WTC11 (cell line): ENCODE results near the gene MIB1. TPM values are rescaled to one million over a fixed set of nuclear protein-coding genes. Genes with fewer than 3 reads are reported as not detected.

Experiments used
- ATAC-seq: fragments of 200-7000 bp; cut with Tn5 transposase; 2 replicates; pipeline ENCODE4 v1.10.0; 2021; ENCODE audit warnings: mild to moderate bottlenecking, moderate library complexity
- CTCF ChIA-PET: fragments of 300-600 bp; sonication (Branson Sonifier 250); formaldehyde crosslinking; loops from one replicate; lab custom pipeline; 2021; ENCODE audit warnings: antibody characterized with exemption; lab: Charles Lee
- POLR2A ChIA-PET: fragments of 350-600 bp; sonication (Branson Sonifier 250); formaldehyde crosslinking; loops from one replicate; lab custom pipeline; 2021; ENCODE audit warnings: antibody characterized with exemption; lab: Charles Lee
- DNase-seq: peaks from one replicate; pipeline ENCODE4 v3.0.0; 2021; ENCODE audit warnings: low spot score
- H3K27ac Mint-ChIP-seq: 2 replicates; pipeline ENCODE4 v1.8.0; 2021; ENCODE audit warnings: mixed read lengths
- H3K27me3 Mint-ChIP-seq: 2 replicates; pipeline ENCODE4 v1.8.0; 2021; ENCODE audit warnings: low read depth, mild to moderate bottlenecking, moderate library complexity, mixed read lengths
- H3K36me3 Mint-ChIP-seq: 2 replicates; pipeline ENCODE4 v1.8.0; 2021; ENCODE audit warnings: mixed read lengths
- H3K4me1 Mint-ChIP-seq: 2 replicates; pipeline ENCODE4 v1.8.0; 2022; ENCODE audit warnings: mixed read lengths
- H3K4me3 Mint-ChIP-seq: 2 replicates; pipeline ENCODE4 v1.8.0; 2021; ENCODE audit warnings: mild to moderate bottlenecking, moderate library complexity, mixed read lengths
- H3K9me3 Mint-ChIP-seq: 2 replicates; pipeline ENCODE4 v1.8.0; 2021; ENCODE audit warnings: mixed read lengths
- ATF1 ChIP-seq: sonication (generic); formaldehyde crosslinking; IDR thresholded peaks from 2 replicates; pipeline ENCODE4 v1.8.1; 2023; ENCODE audit warnings: mild to moderate bottlenecking, moderate library complexity, missing genetic modification reagents
- CBFB ChIP-seq: sonication (generic); formaldehyde crosslinking; IDR thresholded peaks from 2 replicates; pipeline ENCODE4 v1.8.1; 2022; ENCODE audit warnings: mild to moderate bottlenecking, low read depth, missing genetic modification reagents
- CDX4 ChIP-seq: fragments of 250-450 bp; sonication (Bioruptor Pico); IDR thresholded peaks from 2 replicates; pipeline ENCODE4 v1.9.0; 2021; ENCODE audit warnings: moderate library complexity, mild to moderate bottlenecking, inconsistent platforms, borderline replicate concordance
- ELF4 ChIP-seq: sonication (generic); formaldehyde crosslinking; IDR thresholded peaks from 2 replicates; pipeline ENCODE4 v1.8.1; 2022; ENCODE audit warnings: low read depth, mild to moderate bottlenecking, moderate library complexity, missing genetic modification reagents
- EMX1 ChIP-seq: fragments of 250-450 bp; sonication (Bioruptor Pico); IDR thresholded peaks from 2 replicates; pipeline ENCODE4 v1.8.0; 2021; ENCODE audit warnings: mild to moderate bottlenecking
- ESRRA ChIP-seq: sonication (generic); formaldehyde crosslinking; IDR thresholded peaks from 2 replicates; pipeline ENCODE4 v1.8.1; 2022; ENCODE audit warnings: mild to moderate bottlenecking, missing genetic modification reagents, borderline replicate concordance
- FOXK1 ChIP-seq: sonication (generic); formaldehyde crosslinking; IDR thresholded peaks from 2 replicates; pipeline ENCODE4 v1.8.0; 2022; ENCODE audit warnings: mild to moderate bottlenecking, moderate library complexity, missing genetic modification reagents
- FOXP4 ChIP-seq: sonication (generic); formaldehyde crosslinking; IDR thresholded peaks from 2 replicates; pipeline ENCODE4 v1.8.0; 2022; ENCODE audit warnings: mild to moderate bottlenecking, missing genetic modification reagents
- GABPB1 ChIP-seq: sonication (generic); formaldehyde crosslinking; IDR thresholded peaks from 2 replicates; pipeline ENCODE4 v1.8.1; 2023; ENCODE audit warnings: mild to moderate bottlenecking, missing genetic modification reagents
- JAZF1 ChIP-seq: fragments of 250-450 bp; sonication (Bioruptor Pico); IDR thresholded peaks from 2 replicates; pipeline ENCODE4 v1.9.0; 2021; ENCODE audit warnings: moderate library complexity, mild to moderate bottlenecking, inconsistent platforms
- KAT7 ChIP-seq: sonication (generic); formaldehyde crosslinking; IDR thresholded peaks from 2 replicates; pipeline ENCODE4 v1.8.1; 2023; ENCODE audit warnings: missing genetic modification reagents, mild to moderate bottlenecking, borderline replicate concordance
- MLX ChIP-seq: sonication (generic); formaldehyde crosslinking; IDR thresholded peaks from 2 replicates; pipeline ENCODE4 v1.8.1; 2023; ENCODE audit warnings: mild to moderate bottlenecking, missing genetic modification reagents, moderate library complexity
- NFATC4 ChIP-seq: fragments of 250-450 bp; sonication (Bioruptor Pico); IDR thresholded peaks from 2 replicates; pipeline ENCODE4 v1.9.0; 2021; ENCODE audit warnings: mild to moderate bottlenecking
- NR1H2 ChIP-seq: sonication (generic); formaldehyde crosslinking; IDR thresholded peaks from 2 replicates; pipeline ENCODE4 v1.9.0; 2021; ENCODE audit warnings: mild to moderate bottlenecking, moderate library complexity, missing genetic modification reagents
- OVOL2 ChIP-seq: fragments of 250-450 bp; sonication (Bioruptor Pico); IDR thresholded peaks from 2 replicates; pipeline ENCODE4 v1.9.0; 2021; ENCODE audit warnings: mild to moderate bottlenecking, borderline replicate concordance
- PRRX2 ChIP-seq: fragments of 250-450 bp; sonication (Bioruptor Pico); IDR thresholded peaks from 2 replicates; pipeline ENCODE4 v1.8.0; 2021; ENCODE audit warnings: mild to moderate bottlenecking
- SMAD3 ChIP-seq: sonication (generic); formaldehyde crosslinking; IDR thresholded peaks from 2 replicates; pipeline ENCODE4 v1.8.0; 2022; ENCODE audit warnings: missing genetic modification reagents, mild to moderate bottlenecking, borderline replicate concordance
- SMAD4 ChIP-seq: sonication (generic); formaldehyde crosslinking; IDR thresholded peaks from 2 replicates; pipeline ENCODE4 v1.8.0; 2022; ENCODE audit warnings: mild to moderate bottlenecking, missing genetic modification reagents
- SOX15 ChIP-seq: fragments of 250-450 bp; sonication (Bioruptor Pico); IDR thresholded peaks from 2 replicates; pipeline ENCODE4 v1.9.0; 2021; ENCODE audit warnings: mild to moderate bottlenecking
- USF1 ChIP-seq: sonication (generic); formaldehyde crosslinking; IDR thresholded peaks from 2 replicates; pipeline ENCODE4 v1.8.0; 2022; ENCODE audit warnings: mild to moderate bottlenecking, missing genetic modification reagents
- ZMAT4 ChIP-seq: fragments of 250-450 bp; sonication (Bioruptor Pico); IDR thresholded peaks from 2 replicates; pipeline ENCODE4 v1.9.0; 2021; ENCODE audit warnings: mild to moderate bottlenecking
- ZNF416 ChIP-seq: fragments of 250-450 bp; sonication (Bioruptor Pico); IDR thresholded peaks from 2 replicates; pipeline ENCODE4 v1.9.0; 2021; ENCODE audit warnings: mild to moderate bottlenecking, inconsistent platforms
- ZNF423 ChIP-seq: fragments of 250-450 bp; sonication (Bioruptor Pico); IDR thresholded peaks from 2 replicates; pipeline ENCODE4 v2.1.2; 2022; ENCODE audit warnings: mild to moderate bottlenecking, moderate library complexity
- total RNA-seq: library from RNA; stranded (reverse); gene quantifications from 3 replicates; pipeline ENCODE4 v1.2.3, GENCODE V29; 2021
- TF ChIP-seq, protein P1 (sequence below): sonication (generic); formaldehyde crosslinking; IDR thresholded peaks from 2 replicates; pipeline ENCODE4 v1.8.1; 2023; ENCODE audit warnings: mild to moderate bottlenecking, moderate library complexity, missing genetic modification reagents

The MIB1 gene
- total RNA-seq, 1 experiment from 2014 or later, result 63.9 TPM

DNA sequence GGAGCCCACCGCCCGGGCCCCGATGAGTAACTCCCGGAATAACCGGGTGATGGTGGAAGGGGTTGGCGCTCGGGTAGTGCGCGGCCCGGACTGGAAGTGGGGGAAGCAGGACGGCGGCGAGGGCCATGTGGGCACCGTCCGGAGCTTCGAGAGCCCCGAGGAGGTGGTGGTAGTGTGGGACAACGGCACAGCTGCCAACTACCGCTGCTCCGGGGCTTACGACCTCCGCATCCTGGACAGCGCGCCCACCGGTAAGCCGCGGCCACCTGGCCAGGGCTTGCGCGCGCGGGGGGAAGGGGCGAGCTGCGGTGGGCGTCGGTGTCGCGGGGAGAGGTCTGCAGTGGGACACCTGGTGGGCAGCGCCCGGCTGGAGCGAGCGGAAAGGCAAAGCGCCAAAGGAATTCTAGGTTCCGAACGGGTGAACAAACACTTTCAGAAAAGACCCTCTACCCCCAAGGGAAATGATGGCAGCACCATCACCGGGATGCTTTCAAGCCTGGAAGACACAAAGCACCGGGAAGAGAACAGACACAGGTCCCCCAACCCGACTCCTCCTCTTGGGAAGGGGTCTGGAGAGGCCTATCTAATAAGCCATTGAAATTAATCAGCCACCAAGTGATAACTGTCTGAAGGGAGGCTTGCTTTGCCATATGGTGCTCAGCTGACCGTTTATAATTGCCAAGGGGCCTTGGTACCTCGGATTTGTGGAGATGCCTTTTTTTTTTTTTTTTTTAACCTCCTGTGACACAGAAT lies 1.1 kb downstream of the MIB1 start:
- TF ChIP-seq ZNF416 (CRISPR knock-in tag) (no peak), KAT7 (CRISPR knock-in tag) (0 out of 2 replicates have a peak, but pooled peaks have one; percentile 60), FOXK1 (CRISPR knock-in tag) (peak; percentile 48; the same call in 1 of the 2 replicates), PRRX2 (CRISPR knock-in tag) (no peak), ATF1 (CRISPR knock-in tag) (0 out of 2 replicates have a peak, but pooled peaks have one; percentile 20), FOXP4 (CRISPR knock-in tag) (peak; percentile 38; the same call in 1 of the 2 replicates), ESRRA (CRISPR knock-in tag) (0 out of 2 replicates have a peak, but pooled peaks have one; percentile 23)
- Mint-ChIP-seq H3K4me3 (peak overlapping the region; percentile 82), H3K36me3 (peaks cover 5% of the 10 kb centered on the region), H3K27ac (peak overlapping the region; percentile 33; the same call in 1 of the 2 replicates), H3K4me1 (peaks cover 48% of the 10 kb centered on the region), H3K9me3 (peaks cover 6% of the 10 kb centered on the region), H3K27me3 (peaks cover 1% of the 10 kb centered on the region)
- ChIA-PET CTCF (interaction anchor here (1.4 to 3.8 kb wide), 2 partner anchors 37 to 141 kb away, joined by 10 to 17 read pairs; partner anchors contain the start of genes ABHD3 and ESCO1), POLR2A (interaction anchor here (0.7 to 1.8 kb wide), 2 partner anchors 141 to 142 kb away, joined by 4 to 16 read pairs; partner anchors contain the start of gene ESCO1)
- ATAC-seq (0 out of 2 replicates have a peak, but pooled peaks have one; percentile 1), DNase-seq (peak; percentile 35)

DNA sequence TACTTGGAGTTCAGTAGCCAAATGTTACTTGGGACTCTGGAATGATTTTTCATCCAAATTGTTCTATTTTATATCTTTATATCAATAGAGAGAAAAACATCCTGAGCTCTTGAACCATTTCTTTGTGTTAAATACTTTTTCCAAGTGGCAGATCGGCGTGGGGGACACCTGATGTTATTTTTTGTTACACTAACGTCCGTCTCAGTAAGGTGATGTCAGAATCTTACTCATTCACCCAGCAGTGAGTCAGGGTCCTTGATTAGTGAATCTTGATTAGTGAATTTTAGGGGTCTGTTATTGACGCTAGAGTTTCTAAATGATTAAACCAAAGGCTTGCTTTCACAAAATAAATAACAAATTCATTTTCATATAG lies 1.7 kb downstream of the MIB1 start:
- ChIA-PET CTCF (interaction anchor here (1.4 to 3.8 kb wide), 2 partner anchors 38 to 142 kb away, joined by 10 to 17 read pairs; partner anchors contain the start of genes ABHD3 and ESCO1), POLR2A (interaction anchor here (0.7 kb wide), 1 partner anchor 141 kb away, joined by 4 read pairs; no protein-coding TSS in a partner anchor)
- Mint-ChIP-seq H3K27ac (no peak overlapping the region), H3K36me3 (0 out of 2 replicates have a peak, but pooled peaks cover 4% of the 10 kb centered on the region), H3K4me3 (peak overlapping the region; percentile 82), H3K9me3 (peaks cover 3% of the 10 kb centered on the region; the same call in 1 of the 2 replicates), H3K4me1 (peaks cover 54% of the 10 kb centered on the region), H3K27me3 (no peaks in the 10 kb centered on the region; the same call in none of the 2 replicates)
- DNase-seq, result no peak
- TF ChIP-seq ELF4 (CRISPR knock-in tag), result no peak
- no peak for TF ChIP-seq CDX4
- no peak for TF ChIP-seq ZNF423 (CRISPR knock-in tag)
- no peak for TF ChIP-seq OVOL2
- no peak for TF ChIP-seq ZMAT4 (CRISPR knock-in tag)
- no peak for TF ChIP-seq JAZF1 (CRISPR knock-in tag)
- no peak for TF ChIP-seq NR1H2 (CRISPR knock-in tag)
- ATAC-seq, result no peak

- CTCF ChIA-PET, result interaction anchor here (3.8 kb wide), 1 partner anchor 39 kb away, joined by 17 read pairs; the partner anchor contains the start of gene ABHD3
- H3K9me3 Mint-ChIP-seq, result no peaks in the 10 kb centered on the region
- H3K4me3 Mint-ChIP-seq, result peak overlapping the region; percentile 82
- no peak for ATAC-seq
- peaks cover 61% of the 10 kb centered on the region for H3K4me1 Mint-ChIP-seq
- H3K27me3 Mint-ChIP-seq, result no peaks in the 10 kb centered on the region; the same call in 1 of the 2 replicates
- POLR2A ChIA-PET, result no interaction called here
- peak overlapping the region; percentile 57 for H3K27ac Mint-ChIP-seq
- DNase-seq, result no peak
- H3K36me3 Mint-ChIP-seq, result no peaks in the 10 kb centered on the region
- no peak for TF ChIP-seq SMAD3 (CRISPR knock-in tag)
- TF ChIP-seq GABPB1 (CRISPR knock-in tag), result no peak
- TF ChIP-seq, protein P1, sequence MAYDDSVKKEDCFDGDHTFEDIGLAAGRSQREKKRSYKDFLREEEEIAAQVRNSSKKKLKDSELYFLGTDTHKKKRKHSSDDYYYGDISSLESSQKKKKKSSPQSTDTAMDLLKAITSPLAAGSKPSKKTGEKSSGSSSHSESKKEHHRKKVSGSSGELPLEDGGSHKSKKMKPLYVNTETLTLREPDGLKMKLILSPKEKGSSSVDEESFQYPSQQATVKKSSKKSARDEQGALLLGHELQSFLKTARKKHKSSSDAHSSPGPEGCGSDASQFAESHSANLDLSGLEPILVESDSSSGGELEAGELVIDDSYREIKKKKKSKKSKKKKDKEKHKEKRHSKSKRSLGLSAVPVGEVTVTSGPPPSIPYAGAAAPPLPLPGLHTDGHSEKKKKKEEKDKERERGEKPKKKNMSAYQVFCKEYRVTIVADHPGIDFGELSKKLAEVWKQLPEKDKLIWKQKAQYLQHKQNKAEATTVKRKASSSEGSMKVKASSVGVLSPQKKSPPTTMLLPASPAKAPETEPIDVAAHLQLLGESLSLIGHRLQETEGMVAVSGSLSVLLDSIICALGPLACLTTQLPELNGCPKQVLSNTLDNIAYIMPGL (CRISPR knock-in tag), result no peak
- TF ChIP-seq SOX15 (CRISPR knock-in tag), result no peak
- TF ChIP-seq MLX (CRISPR knock-in tag), result no peak
- no peak for TF ChIP-seq CBFB (CRISPR knock-in tag)
- TF ChIP-seq NFATC4, result no peak
- no peak for TF ChIP-seq EMX1 (CRISPR knock-in tag)
- no peak for TF ChIP-seq USF1 (CRISPR knock-in tag)
- no peak for TF ChIP-seq SMAD4 (CRISPR knock-in tag)
Observed at GRCh38 chr18:21743166-21743832, 2.7 kb downstream of the MIB1 start.
